Skin epidermis (tissue), 12 donors: ENCODE results near the gene MYL3.

Experiments used
- H3K27ac ChIP-seq, 21 experiments: fragments of 200-600 bp; sonication (generic) in 11 of 21; one replicate each; pipeline ENCODE4 v1.5.0; 2020; ENCODE audit warnings: mild to moderate bottlenecking in 3 of 21, inconsistent platforms in 2 of 21, moderate library complexity in 2 of 21
- H3K4me3 ChIP-seq, 7 experiments: fragments of 200-600 bp; sonication (generic) in 2 of 7; one replicate each; pipeline ENCODE4 v1.5.0; 2020; ENCODE audit warnings: inconsistent platforms in 2 of 7, mild to moderate bottlenecking in 2 of 7, moderate library complexity in 1 of 7

The MYL3 gene

GRCh38 chr3:46854555-46854991 lies 8.7 kb downstream of the MYL3 start:
- no peak overlapping the region for H3K27ac ChIP-seq
- H3K4me3 ChIP-seq, result no peak overlapping the region

GRCh38 chr3:46853441-46854415 lies 9.5 kb downstream of the MYL3 start:
- Histone ChIP-seq H3K4me3 (no peak overlapping the region), H3K27ac (no peak overlapping the region)

- H3K27ac ChIP-seq, result no peak overlapping the region
- no peak overlapping the region for H3K4me3 ChIP-seq
Measured at GRCh38 chr3:46852839-46853355, 10.3 kb downstream of the MYL3 start.

- no peak overlapping the region for H3K4me3 ChIP-seq
- no peak overlapping the region for H3K27ac ChIP-seq
Measured at GRCh38 chr3:46852334-46852720, 10.9 kb downstream of the MYL3 start.

- Histone ChIP-seq H3K4me3 (no peak overlapping the region), H3K27ac (no peak overlapping the region)
Measured at GRCh38 chr3:46851364-46852333, 11.6 kb downstream of the MYL3 start.

- Histone ChIP-seq H3K27ac (no peak overlapping the region), H3K4me3 (no peak overlapping the region)
Measured at GRCh38 chr3:46850468-46850779, 12.8 kb downstream of the MYL3 start.

- H3K4me3 ChIP-seq, result no peak overlapping the region
- peak overlapping the region in 3 of 21 experiments; percentile 0 to 25 (median 3) for H3K27ac ChIP-seq
Measured at GRCh38 chr3:46849686-46850467, 13.4 kb downstream of the MYL3 start.

- no peak overlapping the region for H3K4me3 ChIP-seq
- H3K27ac ChIP-seq, result peak overlapping the region in 3 of 21 experiments; percentile 0 to 25 (median 3)
Measured at GRCh38 chr3:46849045-46849631, 14.1 kb downstream of the MYL3 start.

- Histone ChIP-seq H3K27ac (peak overlapping the region in 1 of 21 experiments; percentile 29), H3K4me3 (no peak overlapping the region)
Measured at GRCh38 chr3:46848271-46849044, 14.8 kb downstream of the MYL3 start.

GRCh38 chr3:46847744-46848143 lies 15.5 kb downstream of the MYL3 start:
- H3K27ac ChIP-seq, result peak overlapping the region in 2 of 21 experiments; percentile 29 to 53
- no peak overlapping the region for H3K4me3 ChIP-seq

GRCh38 chr3:46846624-46847542 lies 16.4 kb downstream of the MYL3 start:
- peak overlapping the region in 12 of 21 experiments; percentile 14 to 87 (median 82) for H3K27ac ChIP-seq
- H3K4me3 ChIP-seq, result peak overlapping the region in 2 of 7 experiments; percentile 38 to 55

GRCh38 chr3:46845860-46846623 lies 17.2 kb downstream of the MYL3 start:
- Histone ChIP-seq H3K27ac (peak overlapping the region; percentile 14 to 87 (median 77)), H3K4me3 (peak overlapping the region; percentile 31 to 55 (median 41))

- Histone ChIP-seq H3K27ac (peak overlapping the region in 20 of 21 experiments; percentile 28 to 87 (median 78)), H3K4me3 (peak overlapping the region; percentile 31 to 55 (median 41))
Measured at GRCh38 chr3:46845397-46845859, 17.8 kb downstream of the MYL3 start.

- peak overlapping the region in 17 of 21 experiments; percentile 73 to 87 (median 78) for H3K27ac ChIP-seq
- H3K4me3 ChIP-seq, result peak overlapping the region in 3 of 7 experiments; percentile 31 to 55 (median 46)
Measured at GRCh38 chr3:46844881-46845312, 18.3 kb downstream of the MYL3 start.

- H3K4me3 ChIP-seq, result no peak overlapping the region
- peak overlapping the region in 7 of 21 experiments; percentile 75 to 85 (median 82) for H3K27ac ChIP-seq
Measured at GRCh38 chr3:46844397-46844796, 18.8 kb downstream of the MYL3 start.

GRCh38 chr3:46843508-46843907 lies 19.7 kb downstream of the MYL3 start:
- no peak overlapping the region for H3K4me3 ChIP-seq

More at GRCh38 chr3:46843508-46843907, 19.7 kb downstream of the MYL3 start:
- H3K27ac ChIP-seq, result no peak overlapping the region
